Left hindlimb (tissue), 1 donor: ENCODE measurements around the gene SAMD1.

Source experiments
- DNase-seq: peaks from one replicate; pipeline ENCODE4 v3.0.0-alpha.2; 2018

The SAMD1 gene

DNA sequence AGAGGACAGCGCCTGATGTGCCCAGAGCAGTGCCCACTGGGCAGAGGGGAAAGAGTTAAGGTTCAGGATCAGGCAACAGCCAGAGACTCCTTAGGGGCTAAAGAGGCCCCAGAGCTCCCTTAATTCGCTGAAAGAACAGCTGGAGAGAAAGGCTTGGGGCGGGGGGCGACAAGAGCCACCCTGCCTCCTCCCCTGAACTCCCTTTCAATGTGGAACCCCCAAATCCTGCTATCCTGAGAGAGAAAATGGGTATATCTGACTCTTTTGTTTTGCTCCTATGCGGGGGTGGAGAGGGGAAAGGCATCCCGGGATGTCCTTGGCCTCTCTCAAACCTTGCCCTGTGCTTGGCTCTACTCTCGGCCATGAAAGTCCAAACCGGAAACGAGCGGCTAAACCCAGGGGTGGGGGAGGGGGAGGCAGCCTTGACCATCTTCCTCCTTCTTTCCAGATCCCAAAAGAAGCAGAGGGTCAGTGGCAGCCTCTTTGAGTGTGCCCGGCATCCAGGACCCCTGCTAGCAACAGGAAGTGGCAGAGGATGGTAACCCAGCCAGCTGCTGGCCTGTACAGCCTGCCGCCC lies 22.3 kb upstream of the SAMD1 start:
- DNase-seq, result no peak

DNA sequence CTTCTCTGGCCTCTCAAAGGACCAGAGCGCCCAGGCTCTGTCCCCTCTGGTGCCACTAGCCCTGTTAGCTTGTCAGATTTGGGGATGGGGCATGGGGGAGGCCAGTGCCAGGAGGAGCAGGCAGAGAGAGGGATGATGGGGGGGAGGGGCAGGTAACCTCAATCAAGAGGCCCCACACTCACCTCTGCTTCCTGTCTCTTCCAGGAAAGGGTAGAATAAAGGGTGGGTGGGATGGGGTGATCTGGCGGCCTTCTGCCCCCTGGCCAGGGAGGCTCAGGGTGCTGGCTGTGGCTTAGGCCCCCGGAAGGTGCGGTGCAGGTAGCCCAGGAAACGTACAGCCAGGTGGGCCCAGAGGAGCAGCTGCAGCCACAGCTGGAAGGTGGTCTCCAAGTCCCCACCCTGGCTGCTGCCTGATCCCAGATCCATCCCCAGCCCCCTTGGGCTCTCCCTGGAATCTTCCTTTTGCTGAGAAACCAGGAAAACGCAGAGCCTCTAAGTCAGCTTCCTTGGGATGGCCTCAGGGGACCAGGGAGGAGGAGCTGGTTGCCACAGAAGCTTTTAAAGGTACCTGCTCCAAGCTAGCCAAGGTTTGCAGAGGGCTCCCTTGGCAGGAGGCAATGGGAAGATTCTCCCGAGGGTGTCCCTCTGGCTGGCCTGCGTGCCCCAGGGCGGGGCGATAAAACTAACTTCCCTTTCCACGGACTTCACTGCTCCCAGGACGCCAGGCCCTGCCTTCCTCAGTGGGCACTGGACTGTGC lies 21.7 kb upstream of the SAMD1 start:
- DNase-seq, result no peak

DNA sequence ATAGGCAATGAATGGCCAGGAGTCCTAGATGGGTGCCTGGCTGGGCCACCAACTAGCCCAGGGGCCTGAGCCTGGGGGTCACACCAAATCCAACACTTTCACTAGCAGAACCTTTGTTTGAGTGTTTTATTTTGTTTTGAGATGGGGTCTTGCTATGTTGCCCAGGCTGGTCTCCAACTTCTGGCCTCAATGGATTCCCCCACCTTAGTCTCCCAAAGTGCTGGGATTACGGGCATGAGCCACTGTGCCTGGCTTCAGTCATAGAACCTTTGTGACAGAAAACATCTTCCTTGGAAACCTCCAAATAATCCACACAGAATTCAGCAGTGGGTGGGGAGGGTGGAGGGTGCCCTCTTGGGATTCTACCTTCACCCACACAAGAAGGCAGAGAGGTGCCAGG lies 20.9 kb upstream of the SAMD1 start:
- no peak for DNase-seq

DNA sequence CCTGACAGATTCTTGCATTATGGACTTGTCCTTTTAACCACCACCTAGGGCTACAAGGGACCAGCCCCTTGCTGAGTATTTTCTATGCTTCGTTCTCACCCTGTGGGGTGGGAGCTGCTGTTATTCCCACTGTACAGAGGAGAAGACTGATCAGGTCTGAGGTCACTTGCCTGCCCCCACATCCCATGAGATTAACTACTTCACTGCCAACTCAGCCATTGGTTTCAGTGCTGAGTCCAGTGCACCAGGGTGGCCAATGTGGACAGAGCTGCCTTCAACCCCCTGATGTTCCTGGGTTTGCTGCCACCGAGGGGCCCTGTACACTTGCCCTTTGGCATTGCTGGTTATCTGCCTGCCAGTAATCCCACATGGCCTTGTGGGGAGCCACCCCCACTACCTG lies 20.1 kb upstream of the SAMD1 start:
- no peak for DNase-seq

DNA sequence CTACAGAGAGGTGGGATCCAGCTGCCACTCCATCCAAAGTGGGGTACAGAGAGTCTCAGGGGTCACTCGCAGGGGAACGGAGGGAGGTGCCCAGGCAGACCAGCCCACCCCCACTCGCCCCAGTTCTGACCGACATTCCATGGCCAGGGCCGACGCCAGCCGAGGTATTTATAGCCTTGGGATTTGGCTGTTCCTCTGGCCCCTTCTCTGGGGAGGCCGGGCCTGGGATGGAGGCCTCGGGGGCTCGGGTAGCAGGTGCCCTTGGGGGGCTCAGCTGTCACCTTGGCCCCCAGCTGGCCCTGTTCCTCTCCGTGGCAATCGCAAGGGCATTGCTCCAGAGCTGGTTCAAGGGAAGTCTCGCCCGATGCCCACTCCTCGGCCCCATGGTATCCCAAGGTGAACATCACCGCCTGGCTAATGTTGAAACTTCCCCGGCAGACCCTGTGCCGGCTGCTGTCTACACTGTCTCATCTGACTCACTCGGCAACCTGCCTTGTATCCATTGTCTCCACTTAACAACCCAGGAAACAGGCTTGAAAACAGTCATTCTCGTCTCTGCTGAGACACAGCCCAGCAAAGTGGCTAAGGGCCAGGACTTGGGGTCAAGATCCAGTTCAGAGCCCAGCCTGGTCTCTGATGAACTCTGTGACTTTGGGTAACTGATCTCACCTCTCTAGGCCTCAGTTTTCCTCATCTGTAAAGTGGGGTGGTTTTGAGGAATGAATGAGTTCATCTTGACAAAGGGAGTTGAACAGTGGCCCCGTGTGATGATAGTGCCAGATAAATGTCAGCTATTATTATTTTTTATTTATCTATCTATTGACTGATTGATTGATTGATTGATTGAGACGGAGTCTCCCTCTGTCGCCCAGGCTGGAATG lies 17.3 kb upstream of the SAMD1 start:
- no peak for DNase-seq

DNA sequence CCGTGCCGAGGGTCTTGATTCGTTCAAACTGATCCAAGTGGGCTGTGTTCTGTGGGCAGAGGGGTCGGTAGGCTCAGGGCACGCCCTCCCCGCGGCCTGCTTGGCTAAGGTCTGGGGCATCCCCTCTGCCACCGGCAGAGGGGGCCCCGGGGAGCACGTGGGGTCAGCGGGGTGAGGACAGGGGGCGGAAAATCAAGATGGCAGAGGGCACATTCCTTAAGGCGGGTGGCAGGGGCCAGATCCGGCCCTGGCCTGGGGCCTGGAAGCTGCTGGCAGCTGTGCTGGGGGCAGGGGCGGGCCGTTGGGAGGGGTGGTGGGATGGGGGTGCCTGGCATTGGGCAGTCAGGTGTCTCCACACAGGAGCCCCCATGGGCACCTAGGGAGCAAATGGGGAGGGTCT lies 16.3 kb upstream of the SAMD1 start:
- DNase-seq, result no peak

DNA sequence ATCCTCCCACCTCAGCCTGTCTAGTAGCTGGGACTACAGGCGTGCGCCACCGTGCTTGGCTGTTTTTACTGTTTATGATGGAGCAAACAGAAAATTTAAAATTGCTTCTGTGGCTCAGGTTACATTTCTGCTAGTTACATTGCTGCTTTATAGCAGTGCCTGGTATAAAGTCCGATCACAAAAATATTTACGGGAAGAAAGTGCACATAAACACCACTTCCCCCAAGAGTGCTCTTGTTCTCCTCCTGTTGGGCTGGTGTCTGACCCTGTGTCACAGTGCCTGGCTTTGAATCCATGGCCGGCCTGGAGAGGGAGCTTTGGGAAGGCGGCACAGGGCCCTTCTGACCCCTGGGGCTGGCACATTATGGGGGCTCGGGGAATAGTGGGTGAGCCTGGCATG lies 15.1 kb upstream of the SAMD1 start:
- DNase-seq, result no peak

DNA sequence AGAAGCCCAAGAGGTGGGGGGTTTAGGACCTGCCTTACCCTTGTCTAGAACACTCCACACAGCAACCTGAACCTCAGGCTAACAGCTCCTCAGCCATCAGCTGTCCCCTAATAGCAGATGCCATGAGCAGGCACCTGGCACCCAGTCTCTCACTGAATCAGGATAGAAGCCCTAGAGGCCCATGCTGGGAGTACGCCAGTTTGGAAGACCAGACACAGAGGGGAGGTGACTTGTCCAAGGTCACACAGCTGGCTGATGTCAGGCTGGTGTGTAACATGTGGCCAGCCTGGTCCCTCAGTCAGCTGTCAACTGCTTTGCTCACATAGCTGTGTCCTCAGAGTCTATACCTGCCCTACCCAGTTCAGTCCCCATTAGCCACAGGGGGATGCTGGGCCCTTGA lies 12.8 kb upstream of the SAMD1 start:
- no peak for DNase-seq

DNA sequence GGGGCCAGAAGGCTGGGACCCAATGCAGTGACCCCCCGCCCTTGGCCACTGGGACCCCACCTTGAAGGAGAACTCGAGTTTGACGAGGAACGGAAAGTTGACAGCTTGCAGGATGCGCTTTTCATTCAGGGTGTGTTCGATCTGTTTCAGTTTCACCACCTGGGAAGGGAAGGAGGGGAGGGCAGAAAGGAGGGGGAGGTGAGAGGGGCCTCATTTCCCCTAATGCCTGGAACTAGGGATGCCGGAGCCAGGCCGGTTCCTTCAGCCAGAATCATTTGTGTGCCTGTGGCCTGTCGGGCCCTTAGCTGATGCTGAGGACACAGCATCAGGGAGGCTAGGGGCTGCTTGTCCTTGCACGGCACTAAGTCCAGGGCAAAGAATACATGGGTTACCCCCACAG lies 12.2 kb upstream of the SAMD1 start:
- no peak for DNase-seq

DNA sequence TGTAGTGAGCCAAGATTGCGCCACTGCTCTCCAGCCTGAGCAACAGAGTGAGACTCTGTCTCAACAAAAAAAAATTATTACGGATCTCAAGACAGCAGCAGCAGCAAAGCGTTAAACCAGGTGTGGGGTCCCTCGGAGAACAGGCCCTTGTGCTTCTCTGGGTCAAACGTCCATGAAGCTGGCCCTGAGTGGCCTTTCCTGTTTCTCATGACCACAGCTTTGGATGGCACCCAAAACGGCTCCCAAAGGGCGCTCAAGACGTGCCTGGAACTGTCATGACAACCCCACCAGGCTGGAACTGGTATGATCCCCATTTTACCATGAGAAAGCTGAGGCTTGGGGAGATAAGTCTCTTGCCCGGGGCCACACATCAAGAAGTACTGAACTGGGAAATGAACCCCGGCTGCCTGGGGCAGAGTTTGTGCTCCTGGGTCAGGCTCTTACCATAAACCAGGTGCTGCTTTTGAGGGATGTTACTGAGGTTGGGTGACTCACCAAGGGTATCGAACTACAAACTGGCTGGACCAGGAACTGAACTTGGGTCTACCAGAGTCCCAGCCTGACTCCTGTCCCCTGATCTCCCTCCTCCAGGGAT lies 11.6 kb upstream of the SAMD1 start:
- no peak for DNase-seq

DNA sequence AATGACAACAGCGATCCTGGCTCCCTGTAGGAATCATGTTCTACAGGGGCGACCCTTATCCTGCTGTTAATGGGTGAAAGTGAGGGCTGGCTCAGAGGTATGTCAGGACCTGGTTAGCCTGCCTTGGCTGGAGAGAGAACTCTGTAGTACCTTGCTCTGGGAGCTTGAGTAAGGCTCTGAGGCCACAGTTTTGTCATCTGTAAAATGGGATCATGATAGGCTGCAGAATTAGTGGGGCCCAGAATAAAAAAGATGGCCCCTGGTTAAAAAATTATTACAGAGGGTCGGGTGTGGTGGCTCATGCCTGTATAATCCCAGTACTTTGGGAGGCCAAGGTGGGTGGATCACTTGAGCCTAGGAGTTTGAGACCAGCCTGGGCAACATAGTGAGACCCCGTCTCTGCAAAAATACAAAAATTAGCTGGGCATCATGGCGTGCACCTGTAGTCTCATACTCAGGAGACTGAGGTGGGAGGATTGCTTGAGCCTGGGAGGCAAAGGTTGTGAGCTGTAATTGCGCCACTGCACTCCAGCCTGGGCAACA lies 10.5 kb upstream of the SAMD1 start:
- no peak for DNase-seq

DNA sequence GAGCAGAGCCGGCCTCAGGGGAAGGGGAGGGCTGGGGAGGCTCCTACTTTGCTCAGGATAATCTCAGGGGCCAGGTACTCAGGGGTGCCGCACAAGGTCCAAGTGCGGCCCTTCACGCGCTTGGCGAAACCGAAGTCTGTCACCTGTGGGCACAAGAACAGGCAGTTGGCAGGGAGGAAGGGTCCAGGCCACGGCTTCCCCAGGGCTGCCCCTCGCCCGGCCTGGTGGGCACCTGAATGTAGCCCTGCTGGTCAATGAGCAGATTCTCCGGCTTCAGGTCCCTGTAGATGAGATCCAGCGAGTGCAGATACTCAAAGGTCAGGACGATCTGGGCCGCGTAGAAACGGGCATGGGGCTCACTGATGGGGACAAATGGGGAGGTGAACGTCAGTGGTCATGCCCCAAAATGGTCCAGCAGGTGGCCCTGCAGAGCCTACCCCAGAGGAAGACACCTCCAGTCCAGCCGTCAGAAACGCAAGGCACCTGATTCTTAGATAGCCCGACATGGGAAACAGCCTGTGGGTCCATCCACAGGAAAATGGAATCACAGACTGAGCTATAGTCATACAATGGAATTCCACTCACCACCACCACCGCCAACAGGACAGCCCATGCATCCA lies 7.1 kb upstream of the SAMD1 start:
- no peak for DNase-seq

DNA sequence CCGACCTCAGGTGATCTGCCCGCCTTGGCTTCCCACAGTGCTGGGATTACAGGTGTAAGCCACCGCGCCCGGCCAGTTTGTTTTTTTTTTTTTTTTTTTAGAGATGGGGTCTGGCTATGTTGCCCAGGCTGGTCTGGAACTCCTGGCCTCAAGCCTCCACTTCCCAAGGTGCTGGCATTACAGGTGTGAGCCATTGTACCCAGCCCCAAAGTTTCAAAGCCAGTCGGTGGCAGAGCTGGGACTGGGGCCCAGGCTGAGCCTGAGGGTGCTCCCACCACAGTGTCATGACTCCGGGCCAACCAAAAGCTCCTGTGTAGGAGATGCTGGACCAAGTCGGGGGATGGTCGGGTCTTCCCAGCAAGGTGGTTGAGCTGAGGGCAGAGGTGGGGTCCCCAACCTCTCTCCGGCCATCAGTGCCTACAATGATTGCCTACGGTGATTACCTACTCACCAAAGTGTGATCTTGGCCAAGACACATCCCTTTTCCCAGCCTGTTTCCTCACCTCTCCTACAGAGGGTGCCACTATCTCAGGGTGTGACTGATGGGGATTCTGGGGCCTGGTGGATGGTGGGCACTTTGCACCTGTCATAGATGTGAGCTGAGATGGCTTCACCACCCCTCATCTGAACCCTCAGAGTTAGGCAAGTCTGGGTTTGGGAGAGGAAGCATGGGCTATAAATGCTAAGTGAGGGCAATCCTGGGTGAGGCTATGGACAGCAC lies 5.9 kb upstream of the SAMD1 start:
- DNase-seq, result no peak

DNA sequence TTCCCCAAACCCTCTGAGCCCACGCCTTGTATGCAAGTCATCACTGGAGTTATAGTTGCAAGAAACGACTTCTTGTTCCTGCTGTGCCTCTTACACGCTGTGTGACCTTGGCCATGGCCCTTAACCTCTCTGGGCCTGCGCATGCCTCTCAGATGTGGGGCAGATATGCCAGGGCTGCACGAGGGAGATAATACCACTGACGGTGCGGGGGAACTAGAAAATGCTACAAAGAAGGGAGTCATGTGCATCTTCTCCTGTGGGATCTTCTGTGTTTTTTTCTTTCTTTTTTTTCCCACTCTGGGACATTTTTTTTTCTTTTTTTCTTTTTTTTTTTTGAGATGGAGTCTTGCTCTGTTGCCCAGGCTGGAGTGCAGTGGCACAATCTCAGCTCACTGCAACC lies 4.3 kb upstream of the SAMD1 start:
- DNase-seq, result no peak

DNA sequence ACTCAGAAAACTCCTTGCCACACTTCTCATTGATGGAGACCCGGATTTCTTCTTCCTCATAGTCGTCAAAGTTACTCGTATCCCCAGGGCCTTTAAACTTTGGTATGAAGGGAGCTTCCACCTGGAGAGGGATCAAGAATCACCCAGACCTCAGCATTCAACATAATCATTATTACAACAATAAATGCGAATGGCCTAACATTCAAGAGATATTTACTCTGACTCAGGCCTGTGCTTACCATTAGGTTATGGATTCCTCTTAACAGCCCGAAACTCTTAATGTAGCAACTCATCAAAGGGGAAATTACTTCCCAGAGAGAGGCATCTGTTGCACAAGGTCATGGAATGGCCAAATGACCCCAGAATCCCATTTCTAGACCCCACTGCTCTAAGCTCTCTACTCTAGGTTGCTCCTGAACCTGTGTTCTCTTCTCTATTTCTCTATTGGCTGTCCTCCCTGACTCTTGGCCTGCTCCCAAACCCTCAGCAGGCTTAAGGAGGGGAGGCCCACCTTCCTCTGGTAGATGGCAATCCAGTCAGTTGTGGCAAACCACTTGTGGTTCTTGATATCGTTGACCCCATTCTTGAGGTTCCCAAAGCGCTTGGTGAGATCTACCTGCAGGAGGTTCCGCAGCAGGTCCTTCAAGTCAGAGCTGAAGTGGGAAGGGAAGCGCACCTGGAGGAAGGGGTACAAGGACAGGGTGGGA lies 2.7 kb upstream of the SAMD1 start:
- DNase-seq, result no peak

DNA sequence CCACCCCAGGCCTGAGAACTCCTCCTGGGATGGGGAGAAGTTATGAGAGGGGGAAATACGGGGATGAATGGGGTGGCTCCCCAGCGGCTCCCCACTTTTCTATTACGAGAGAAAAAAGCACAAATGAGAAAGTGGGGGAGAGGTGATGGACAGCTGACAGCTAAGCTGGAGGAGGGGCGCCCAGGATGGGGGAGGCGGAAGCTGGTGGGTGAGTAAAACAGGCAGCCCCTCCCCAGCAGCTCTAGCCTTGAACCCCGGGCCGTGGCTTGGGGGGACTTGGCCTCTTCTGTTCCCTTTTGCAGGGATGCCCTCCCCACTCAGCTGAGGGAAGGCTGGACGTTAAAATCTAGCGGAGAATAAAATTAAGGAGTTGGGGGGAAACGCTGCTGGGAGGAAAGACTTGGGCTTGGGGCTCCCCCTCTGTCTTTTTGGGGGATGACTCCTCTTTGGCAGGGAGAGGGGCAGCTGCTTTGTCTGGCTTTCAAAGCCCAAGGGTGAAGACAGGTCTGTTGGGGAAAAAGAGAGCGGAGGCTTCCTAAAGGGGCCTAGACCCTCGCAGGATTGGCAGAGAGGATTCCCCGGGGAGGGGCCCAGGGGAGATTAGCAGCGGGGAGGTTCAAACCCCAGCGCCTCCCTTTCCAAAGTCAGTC lies 1.4 kb upstream of the SAMD1 start:
- DNase-seq, result no peak

DNA sequence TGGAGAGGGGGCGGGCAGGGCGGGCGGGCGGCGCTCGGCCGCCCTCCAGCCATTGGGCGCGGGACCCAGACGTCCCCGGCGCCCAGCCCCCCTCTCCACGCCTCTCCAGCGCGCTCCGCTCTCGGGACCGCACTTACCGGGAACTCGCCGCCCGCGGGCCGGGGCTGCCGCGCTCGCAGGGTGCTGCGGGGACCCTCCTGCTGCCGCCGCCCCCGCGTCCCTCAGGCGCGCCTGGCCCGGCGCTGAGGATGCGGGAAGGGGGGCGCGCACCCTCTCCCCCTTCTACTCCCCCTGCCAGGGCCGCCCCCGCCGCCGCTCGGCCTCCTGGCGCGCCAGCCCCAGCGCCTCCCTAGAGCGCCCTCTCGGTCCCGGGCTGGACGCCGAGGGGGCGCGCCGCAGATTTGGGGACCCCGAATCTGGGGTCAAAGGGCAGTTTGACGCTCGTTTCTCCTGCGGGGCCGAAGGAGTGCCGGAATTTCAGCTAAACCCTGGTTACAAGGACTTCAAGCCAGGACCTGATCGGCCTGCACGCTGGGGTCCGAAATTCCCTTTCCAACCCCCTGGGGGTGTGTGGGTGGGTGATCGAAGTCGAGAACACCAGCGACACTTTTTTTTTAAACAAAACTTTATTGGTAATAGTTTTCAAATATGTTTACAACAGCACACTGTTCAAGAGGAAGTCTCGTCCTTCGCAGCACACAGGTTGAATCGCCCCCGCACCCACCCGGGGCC lies 696 bp upstream of the SAMD1 start:
- peak; percentile 84 for DNase-seq

DNA sequence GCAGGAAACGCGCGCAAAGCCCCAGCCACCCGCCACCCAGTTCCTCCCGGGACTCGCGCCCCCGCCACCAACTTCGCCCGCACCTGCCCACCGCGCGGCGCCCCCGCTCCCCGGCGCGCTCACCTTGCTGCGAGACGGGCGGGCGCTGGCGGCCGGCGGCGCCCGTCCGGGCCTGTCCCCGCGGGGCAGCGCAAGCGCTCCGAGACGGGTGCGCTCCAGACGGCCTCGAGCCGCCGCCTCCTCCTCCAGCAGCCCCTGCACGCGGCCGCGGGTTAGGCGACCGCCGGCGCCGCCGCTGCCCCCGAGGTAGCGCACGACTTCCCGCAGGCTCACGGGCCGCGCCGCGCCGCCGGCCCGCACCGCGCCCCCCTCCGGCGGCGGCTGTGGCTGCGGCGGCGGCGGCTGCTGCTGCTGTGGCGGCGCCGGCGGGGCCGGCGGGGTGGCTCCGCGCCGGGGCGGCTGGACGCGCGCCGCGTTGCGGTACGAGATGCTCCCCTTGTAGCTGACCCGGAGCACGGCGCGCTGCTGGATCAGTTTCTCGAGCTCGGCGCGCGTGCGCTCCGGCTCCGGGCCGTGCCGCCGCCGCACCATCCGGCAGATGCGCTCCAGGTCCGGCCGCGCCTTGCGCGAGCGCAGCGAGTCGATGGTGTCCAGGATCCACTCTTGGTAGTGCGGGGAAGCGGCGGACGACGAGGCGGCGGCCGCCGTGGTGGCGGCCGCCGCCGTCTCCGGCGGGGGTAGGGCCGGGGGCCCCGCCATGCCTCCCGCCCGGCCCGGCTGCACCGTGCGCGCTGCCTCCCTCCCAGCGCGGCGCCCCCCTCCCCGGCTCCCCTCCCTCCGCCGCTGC lies 666 bp downstream of the SAMD1 start:
- DNase-seq, result no peak

DNA sequence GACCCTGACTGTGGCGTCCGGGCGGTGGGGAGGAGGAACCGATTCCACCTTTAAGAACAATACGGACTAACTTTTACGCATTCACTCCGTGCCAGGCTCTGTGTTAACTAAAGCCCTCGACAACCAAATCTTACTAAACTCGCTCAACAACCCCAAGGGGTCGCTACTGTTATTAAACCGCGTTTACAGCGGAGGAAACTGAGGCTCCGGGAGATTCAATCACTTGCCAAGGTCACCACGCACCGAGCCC lies 1.2 kb downstream of the SAMD1 start:
- no peak for DNase-seq
